ENCODE results near the gene DISC1. TPM values are rescaled to one million over a fixed set of nuclear protein-coding genes. Genes with fewer than 3 reads are reported as not detected.

DISC1 gene
- total RNA-seq, 2 experiments from 2014 or later = 12.6 to 14.7 TPM

DNA sequence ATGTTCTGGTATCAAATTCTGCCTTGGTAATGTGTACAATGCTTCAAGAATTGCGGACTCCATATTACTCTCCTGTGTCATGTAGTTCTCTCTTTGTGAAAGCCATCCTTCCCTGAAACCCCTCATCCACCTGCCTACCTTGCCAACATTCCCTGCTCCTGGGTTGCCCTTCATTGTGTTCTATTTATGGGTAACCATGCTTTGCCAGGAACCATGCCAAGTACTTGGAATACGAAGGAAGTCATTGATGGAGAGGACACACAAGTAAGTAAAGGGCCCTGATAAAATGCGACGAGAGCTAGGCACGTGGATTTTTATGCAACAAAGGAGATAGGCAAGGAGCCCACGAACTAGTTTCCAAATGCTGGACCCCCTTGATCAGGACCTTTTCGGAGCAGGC lies 300.8 kb downstream of the DISC1 start:
- no peaks in the 10 kb centered on the region for H3K27me3 Mint-ChIP-seq (ENCODE audit: low read depth)
- ChIA-PET POLR2A (no interaction called here), CTCF (no interaction called here)
- no peak overlapping the region for H3K27ac Mint-ChIP-seq
- ATAC-seq = no peak
- H3K4me3 Mint-ChIP-seq = no peak overlapping the region
- peaks cover 2% of the 10 kb centered on the region for H3K36me3 Mint-ChIP-seq (ENCODE audit: low read depth)
- H3K9me3 Mint-ChIP-seq (ENCODE audit: insufficient read depth) = peaks cover 2% of the 10 kb centered on the region
- no peak for DNase-seq
- peaks cover 5% of the 10 kb centered on the region for H3K4me1 Mint-ChIP-seq (ENCODE audit: low read depth)

DNA sequence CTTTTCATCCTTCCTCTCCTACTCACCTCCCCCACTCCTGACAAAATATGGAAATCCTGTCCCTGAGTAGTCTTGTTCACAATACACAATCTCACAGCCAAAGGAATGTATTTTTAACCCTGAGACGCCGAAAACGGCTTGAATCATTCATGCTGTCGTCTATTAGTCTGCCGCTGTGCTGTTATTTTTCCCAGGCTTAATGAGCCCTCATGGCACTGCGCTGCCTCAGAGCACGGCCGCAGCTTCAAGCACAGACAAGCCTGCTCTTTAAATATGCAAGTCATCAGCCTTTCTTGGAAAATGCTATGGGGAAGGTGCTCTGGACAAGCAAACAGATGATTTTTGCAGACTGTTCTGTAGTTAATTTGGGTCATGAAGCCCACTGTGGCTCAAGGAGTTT lies 302.7 kb downstream of the DISC1 start:
- H3K27ac Mint-ChIP-seq = no peak overlapping the region

DNA sequence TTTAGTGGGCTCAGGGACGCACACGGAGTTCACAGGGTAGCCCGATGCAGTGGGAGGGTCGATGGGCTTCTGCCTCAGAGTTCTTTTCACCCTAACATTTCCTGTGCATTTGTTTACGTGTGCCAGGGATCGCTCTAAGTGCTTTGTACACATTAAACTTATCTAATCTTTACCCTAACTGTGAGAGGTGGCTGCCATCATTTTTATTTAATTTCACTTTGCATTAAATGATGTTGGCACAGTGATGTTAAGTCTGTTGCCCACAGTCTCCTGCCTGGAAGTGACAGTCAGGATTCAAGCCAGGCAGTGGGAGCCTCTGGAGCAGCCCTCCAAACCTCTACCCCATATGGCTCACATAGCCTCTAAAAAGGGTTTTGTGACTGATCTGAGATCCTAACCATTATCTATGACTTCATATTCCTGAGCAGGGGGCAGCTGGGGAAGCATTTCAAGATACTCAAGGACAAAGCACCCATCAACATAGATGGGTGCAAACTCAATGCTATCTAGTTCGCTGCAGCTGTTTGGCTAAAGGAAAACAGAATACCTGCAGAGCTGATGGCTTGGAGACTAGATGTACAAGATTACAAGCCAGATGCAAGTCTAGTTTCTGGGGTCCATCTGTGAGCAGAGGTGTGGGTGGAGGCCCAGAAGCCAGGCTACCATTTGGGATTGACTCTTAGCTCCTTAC lies 303.8 kb downstream of the DISC1 start:
- H3K9me3 Mint-ChIP-seq (ENCODE audit: insufficient read depth) = peaks cover 6% of the 10 kb centered on the region
- ATAC-seq (no peak), DNase-seq (no peak)
- H3K36me3 Mint-ChIP-seq (ENCODE audit: low read depth) = peaks cover 2% of the 10 kb centered on the region
- POLR2A ChIA-PET = no interaction called here
- no peaks in the 10 kb centered on the region for H3K27me3 Mint-ChIP-seq (ENCODE audit: low read depth)
- no peak overlapping the region for H3K27ac Mint-ChIP-seq
- H3K4me3 Mint-ChIP-seq = no peak overlapping the region
- H3K4me1 Mint-ChIP-seq (ENCODE audit: low read depth) = peaks cover 5% of the 10 kb centered on the region
- CTCF ChIA-PET = interaction anchor here (2.6 kb wide), 1 partner anchor 11 kb away, joined by 9 read pairs; no protein-coding TSS in a partner anchor

More for the DNA sequence above, 302.7 kb downstream of the DISC1 start:
- Mint-ChIP-seq H3K4me3 (no peak overlapping the region), H3K4me1 (ENCODE audit: low read depth) (peaks cover 5% of the 10 kb centered on the region), H3K27me3 (ENCODE audit: low read depth) (no peaks in the 10 kb centered on the region), H3K36me3 (ENCODE audit: low read depth) (peaks cover 2% of the 10 kb centered on the region), H3K9me3 (ENCODE audit: insufficient read depth) (peaks cover 6% of the 10 kb centered on the region)
- DNase-seq (no peak), ATAC-seq (no peak)
- ChIA-PET POLR2A (no interaction called here), CTCF (no interaction called here)

DNA sequence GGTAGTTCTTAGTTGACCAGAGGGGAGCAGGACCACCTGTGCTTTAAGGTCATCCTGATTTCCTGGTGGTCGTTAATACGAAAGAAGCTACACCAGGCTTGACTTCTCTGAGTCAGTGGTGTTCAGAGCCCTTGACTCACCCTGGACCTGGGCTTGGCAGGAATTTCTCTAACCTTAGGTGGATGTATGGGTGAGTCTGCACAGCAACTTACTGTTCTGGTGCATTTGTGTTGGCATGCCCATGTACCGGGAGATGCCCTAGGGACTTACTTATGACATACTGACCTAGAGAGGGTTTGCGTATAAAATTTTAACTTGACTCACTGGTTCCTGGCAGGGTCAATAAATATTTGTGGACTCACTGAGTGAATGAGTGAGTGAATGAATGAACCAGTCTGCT lies 304.6 kb downstream of the DISC1 start:
- DNase-seq (no peak), ATAC-seq (no peak)
- peaks cover 6% of the 10 kb centered on the region for H3K9me3 Mint-ChIP-seq (ENCODE audit: insufficient read depth)
- ChIA-PET POLR2A (no interaction called here), CTCF (interaction anchor here (0.9 to 2.6 kb wide), 5 partner anchors 12 to 65 kb away, joined by 3 to 9 read pairs (median 7); no protein-coding TSS in a partner anchor)
- peaks cover 5% of the 10 kb centered on the region for H3K4me1 Mint-ChIP-seq (ENCODE audit: low read depth)
- H3K27ac Mint-ChIP-seq = no peak overlapping the region
- no peaks in the 10 kb centered on the region for H3K27me3 Mint-ChIP-seq (ENCODE audit: low read depth)
- peaks cover 2% of the 10 kb centered on the region for H3K36me3 Mint-ChIP-seq (ENCODE audit: low read depth)
- H3K4me3 Mint-ChIP-seq = no peak overlapping the region

DNA sequence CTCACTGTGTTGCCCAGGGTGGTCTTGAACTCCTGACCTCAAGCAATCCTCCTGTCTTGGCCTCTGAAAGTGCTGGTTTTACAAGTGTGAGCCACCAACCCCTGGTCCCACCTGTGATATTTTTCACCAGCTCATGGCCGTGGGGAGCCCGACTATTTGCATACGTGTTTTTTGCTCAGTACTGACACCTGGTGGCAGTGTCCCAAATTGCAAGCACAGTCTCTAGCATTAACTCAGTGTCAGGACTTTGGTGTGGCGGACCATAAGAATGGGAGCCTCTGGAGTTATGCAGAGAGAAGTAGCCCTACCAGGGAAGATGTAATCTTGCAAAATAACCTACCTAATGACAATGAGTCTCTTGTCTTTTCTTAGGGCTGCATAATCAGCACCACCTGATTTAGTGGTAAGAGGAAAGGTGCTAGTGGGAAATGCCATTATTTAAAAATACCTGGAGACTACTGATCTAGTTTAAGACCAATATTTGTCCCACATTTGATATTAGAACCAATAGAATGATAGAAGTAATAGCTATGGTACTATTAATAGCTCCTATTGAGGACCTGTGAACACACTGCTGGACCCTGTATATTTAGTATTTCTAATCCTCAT lies 305.4 kb downstream of the DISC1 start:
- peak; percentile 60 for DNase-seq
- Mint-ChIP-seq H3K4me1 (ENCODE audit: low read depth) (peaks cover 5% of the 10 kb centered on the region), H3K27me3 (ENCODE audit: low read depth) (no peaks in the 10 kb centered on the region), H3K36me3 (ENCODE audit: low read depth) (peaks cover 2% of the 10 kb centered on the region), H3K4me3 (no peak overlapping the region), H3K27ac (no peak overlapping the region), H3K9me3 (ENCODE audit: insufficient read depth) (peaks cover 6% of the 10 kb centered on the region)
- ChIA-PET CTCF (interaction anchor here (0.8 to 2.6 kb wide), 7 partner anchors 10 to 66 kb away, joined by 3 to 9 read pairs (median 4); no protein-coding TSS in a partner anchor), POLR2A (no interaction called here)
- no peak for ATAC-seq

DNA sequence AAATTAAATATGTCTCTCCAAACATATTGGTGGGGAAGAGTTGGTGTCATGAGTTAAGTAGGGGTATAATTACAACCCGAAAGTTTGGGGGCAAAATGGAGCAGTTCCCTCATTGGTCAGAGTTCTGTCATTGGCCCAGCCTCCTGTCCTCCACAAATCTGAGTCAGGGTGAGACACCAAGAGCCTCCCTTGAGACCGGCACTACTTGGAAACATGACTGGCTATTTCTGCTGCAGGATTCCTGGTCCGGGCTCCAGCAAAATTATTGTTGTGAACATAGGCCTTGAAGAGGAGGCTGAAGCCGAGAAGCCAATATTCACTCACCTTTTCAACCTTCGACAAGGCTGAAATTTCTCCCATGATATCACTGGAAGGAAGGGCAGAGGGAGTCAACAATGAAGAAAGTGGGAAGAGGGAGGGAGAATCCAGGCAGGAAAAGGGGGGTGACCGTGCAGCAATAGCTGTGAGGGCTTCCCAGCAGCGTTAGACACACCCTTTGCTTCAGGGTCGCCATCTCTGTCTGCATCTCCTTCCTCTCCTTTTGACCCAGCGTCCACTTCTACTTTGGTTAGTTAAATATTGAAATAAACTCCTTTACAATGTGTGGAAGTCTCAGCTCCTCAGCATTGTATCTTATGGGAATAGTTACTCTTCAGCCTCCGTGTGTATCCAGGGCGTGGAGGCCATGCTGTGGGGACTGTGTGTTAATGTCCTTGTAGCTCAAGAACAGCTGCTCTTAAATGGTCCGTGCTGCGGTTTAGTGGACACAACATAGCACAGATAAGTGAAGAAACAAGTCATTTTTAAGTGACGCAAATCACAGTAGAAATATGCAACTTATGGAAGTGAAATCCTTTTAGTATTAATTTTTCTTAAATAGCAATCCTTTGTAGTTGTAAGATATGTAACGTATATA lies 307.4 kb downstream of the DISC1 start:
- H3K36me3 Mint-ChIP-seq (ENCODE audit: low read depth) = peaks cover 2% of the 10 kb centered on the region
- H3K27me3 Mint-ChIP-seq (ENCODE audit: low read depth) = no peaks in the 10 kb centered on the region
- DNase-seq (no peak), ATAC-seq (no peak)
- no peak overlapping the region for H3K27ac Mint-ChIP-seq
- H3K4me3 Mint-ChIP-seq = no peak overlapping the region
- POLR2A ChIA-PET = no interaction called here
- H3K4me1 Mint-ChIP-seq (ENCODE audit: low read depth) = peaks cover 5% of the 10 kb centered on the region
- H3K9me3 Mint-ChIP-seq (ENCODE audit: insufficient read depth) = peaks cover 6% of the 10 kb centered on the region
- CTCF ChIA-PET = interaction anchor here (0.7 kb wide), 1 partner anchor 17 kb away, joined by 3 read pairs; no protein-coding TSS in a partner anchor

DNA sequence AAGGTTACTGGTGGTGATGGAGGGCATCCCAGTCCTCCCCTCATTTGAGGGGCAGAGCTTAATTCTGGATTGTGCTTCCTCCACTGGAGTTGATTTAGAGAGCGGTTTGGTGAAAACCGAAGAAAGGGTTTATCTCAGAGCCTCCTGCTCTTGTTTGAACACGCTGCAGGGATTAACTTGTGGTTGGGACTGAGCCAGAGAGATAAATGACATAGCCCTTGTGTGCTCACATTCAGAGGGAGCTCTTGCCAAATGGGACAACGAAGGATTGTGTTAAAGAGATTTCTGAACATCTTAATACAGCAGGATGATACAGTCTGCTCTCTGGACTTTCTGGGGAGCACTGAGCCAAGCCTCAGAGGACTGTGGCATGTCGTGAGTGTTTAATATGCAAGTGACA lies 308.2 kb downstream of the DISC1 start:
- Mint-ChIP-seq H3K4me3 (no peak overlapping the region), H3K27me3 (ENCODE audit: low read depth) (no peaks in the 10 kb centered on the region), H3K36me3 (ENCODE audit: low read depth) (peaks cover 2% of the 10 kb centered on the region), H3K9me3 (ENCODE audit: insufficient read depth) (peaks cover 6% of the 10 kb centered on the region), H3K27ac (no peak overlapping the region), H3K4me1 (ENCODE audit: low read depth) (peaks cover 5% of the 10 kb centered on the region)
- ATAC-seq = no peak
- CTCF ChIA-PET = no interaction called here
- POLR2A ChIA-PET = no interaction called here
- no peak for DNase-seq

DNA sequence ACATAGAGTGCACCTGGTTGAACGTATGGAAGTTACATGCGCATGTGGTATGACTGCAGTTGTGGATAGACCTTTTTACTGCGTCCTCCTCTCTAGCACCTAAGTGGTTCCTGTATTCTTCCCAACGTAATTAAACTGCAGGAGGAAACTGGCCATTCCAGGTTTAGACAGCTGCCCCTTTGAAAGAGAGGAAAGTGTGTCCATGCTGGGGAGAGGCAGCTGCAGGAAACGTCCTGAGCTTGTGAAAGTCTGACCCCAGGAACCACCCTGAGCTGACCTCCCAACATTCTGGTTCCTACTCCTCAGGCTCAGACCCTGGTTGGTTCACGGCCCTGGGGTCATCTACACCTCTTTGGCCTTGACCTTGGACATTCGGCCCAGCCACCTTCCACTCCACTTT lies 309.3 kb downstream of the DISC1 start:
- H3K4me3 Mint-ChIP-seq = no peak overlapping the region
- no peaks in the 10 kb centered on the region for H3K27me3 Mint-ChIP-seq (ENCODE audit: low read depth)
- H3K27ac Mint-ChIP-seq = no peak overlapping the region
- ChIA-PET CTCF (interaction anchor here (0.7 kb wide), 1 partner anchor 69 kb away, joined by 3 read pairs; no protein-coding TSS in a partner anchor), POLR2A (no interaction called here)
- ATAC-seq = no peak
- H3K4me1 Mint-ChIP-seq (ENCODE audit: low read depth) = no peaks in the 10 kb centered on the region
- no peak for DNase-seq
- peaks cover 2% of the 10 kb centered on the region for H3K36me3 Mint-ChIP-seq (ENCODE audit: low read depth)
- H3K9me3 Mint-ChIP-seq (ENCODE audit: insufficient read depth) = peaks cover 6% of the 10 kb centered on the region

DNA sequence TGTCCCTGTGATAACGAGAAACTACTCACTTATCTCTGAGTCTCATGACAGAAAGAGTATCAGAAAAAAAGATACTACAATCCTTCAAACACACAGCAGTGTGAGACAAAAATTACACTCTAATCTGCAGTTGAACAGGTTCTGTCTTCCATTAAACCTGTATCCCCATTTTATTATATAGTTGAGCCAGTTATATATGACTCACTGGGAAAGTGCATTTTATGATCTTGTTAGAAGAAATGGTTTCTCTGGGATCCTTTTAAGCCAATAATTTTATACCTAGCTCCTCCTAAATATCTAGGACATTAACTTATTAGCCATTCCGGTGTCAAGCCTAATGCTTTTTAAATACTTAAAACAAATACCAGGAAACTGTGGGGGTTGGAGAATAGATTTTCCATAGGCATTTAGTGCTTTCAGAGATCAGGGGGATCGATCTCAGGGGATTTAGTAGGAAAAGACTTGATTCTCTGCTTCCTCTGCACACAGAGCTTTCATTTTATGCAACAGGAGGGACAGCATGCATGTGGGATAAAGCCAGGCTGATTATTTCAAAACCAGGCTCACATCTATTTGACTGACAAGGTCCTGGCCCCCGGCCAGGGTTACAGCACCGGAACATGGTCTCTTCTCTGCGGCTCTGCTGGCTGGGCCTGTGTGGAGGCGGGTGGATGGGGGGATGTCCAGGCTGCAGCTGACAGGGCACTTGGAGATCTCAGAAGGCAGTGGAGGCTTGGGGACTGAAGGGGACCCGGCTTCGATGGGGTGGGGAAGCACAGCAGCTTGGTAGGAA lies 310.6 kb downstream of the DISC1 start:
- CTCF ChIA-PET = interaction anchor here (1.1 kb wide), 1 partner anchor 18 kb away, joined by 3 read pairs; no protein-coding TSS in a partner anchor
- DNase-seq = no peak
- no peaks in the 10 kb centered on the region for H3K27me3 Mint-ChIP-seq (ENCODE audit: low read depth)
- POLR2A ChIA-PET = no interaction called here
- peaks cover 6% of the 10 kb centered on the region for H3K9me3 Mint-ChIP-seq (ENCODE audit: insufficient read depth)
- H3K36me3 Mint-ChIP-seq (ENCODE audit: low read depth) = no peaks in the 10 kb centered on the region
- no peak for ATAC-seq
- no peak overlapping the region for H3K4me3 Mint-ChIP-seq
- no peaks in the 10 kb centered on the region for H3K4me1 Mint-ChIP-seq (ENCODE audit: low read depth)
- H3K27ac Mint-ChIP-seq = no peak overlapping the region

DNA sequence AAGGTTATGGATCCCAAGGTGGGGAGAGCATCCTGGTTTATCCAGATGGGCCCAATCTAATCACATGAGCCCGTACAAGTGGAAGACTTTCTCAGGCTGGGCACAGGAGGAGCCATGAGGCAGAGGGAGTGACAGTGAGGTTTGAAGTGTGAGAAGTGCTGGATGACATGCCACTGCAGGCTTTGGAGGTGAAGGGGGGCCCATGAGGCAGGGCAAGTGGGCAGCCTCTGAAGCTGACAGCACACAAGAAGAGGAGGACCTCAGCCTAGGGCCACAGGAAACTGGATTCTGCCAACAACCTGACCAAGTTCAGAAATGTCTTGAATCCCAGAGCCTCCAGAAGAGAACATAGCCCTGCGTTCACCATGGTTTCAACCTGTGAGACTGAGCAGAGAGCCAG lies 311.6 kb downstream of the DISC1 start:
- no peak overlapping the region for H3K27ac Mint-ChIP-seq
- ATAC-seq (no peak), DNase-seq (no peak)
- H3K4me3 Mint-ChIP-seq = no peak overlapping the region
- no peaks in the 10 kb centered on the region for H3K27me3 Mint-ChIP-seq (ENCODE audit: low read depth)
- peaks cover 2% of the 10 kb centered on the region for H3K36me3 Mint-ChIP-seq (ENCODE audit: low read depth)
- POLR2A ChIA-PET = no interaction called here
- H3K9me3 Mint-ChIP-seq (ENCODE audit: insufficient read depth) = no peaks in the 10 kb centered on the region
- CTCF ChIA-PET = no interaction called here
- H3K4me1 Mint-ChIP-seq (ENCODE audit: low read depth) = no peaks in the 10 kb centered on the region

DNA sequence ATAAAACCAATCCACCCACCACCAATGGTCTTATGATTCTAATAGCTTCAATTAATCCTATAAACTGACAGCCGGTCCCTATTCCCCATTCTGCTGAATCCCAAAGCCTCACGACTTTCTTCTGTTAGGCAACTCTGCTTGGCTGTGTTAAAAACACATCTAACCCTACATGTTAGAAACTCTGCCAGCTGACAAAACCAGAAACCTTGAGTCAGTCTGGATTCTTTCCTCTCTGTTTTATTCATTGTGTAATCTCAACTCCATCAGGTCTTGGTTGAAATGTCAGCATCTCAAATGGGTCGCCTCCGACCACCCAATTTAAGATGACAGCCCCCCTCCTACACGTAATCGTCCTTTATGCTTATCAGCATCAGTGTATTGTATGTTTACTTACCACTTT lies 312.1 kb downstream of the DISC1 start:
- Mint-ChIP-seq H3K27me3 (ENCODE audit: low read depth) (no peaks in the 10 kb centered on the region), H3K36me3 (ENCODE audit: low read depth) (peaks cover 2% of the 10 kb centered on the region), H3K4me1 (ENCODE audit: low read depth) (no peaks in the 10 kb centered on the region), H3K9me3 (ENCODE audit: insufficient read depth) (no peaks in the 10 kb centered on the region), H3K4me3 (no peak overlapping the region), H3K27ac (no peak overlapping the region)
- DNase-seq (no peak), ATAC-seq (no peak)
- POLR2A ChIA-PET = no interaction called here
- CTCF ChIA-PET = no interaction called here

All from activated CD8-positive, alpha-beta T cell treated with anti-CD3 and anti-CD28 coated beads, Interleukin-2, amount 10 ng/mL, durations not matched to agents 7 days and 5 days (primary cell).